ENCODE results near the gene ZNF583.

Gene ZNF583

DNA sequence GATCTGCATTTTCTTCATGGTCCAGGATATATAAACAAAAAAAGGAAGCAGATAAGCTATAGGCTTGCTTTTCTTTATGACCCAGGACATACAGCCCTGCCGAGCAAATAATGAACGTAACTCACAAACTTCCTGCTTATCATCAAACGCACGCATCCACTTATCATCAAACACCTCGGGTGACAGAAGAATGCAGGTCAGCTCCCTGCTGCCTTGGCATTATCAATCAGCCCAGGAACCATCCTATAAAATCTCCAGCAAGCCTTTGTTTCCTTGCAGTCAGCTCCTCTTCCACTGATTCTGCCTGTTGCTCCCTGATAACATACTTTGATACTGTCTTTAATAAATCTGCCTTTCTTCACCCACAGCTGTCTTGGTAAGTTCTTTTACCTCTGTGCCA is 5.3 kb upstream of the ZNF583 start:
- TF ChIP-seq, protein P1, sequence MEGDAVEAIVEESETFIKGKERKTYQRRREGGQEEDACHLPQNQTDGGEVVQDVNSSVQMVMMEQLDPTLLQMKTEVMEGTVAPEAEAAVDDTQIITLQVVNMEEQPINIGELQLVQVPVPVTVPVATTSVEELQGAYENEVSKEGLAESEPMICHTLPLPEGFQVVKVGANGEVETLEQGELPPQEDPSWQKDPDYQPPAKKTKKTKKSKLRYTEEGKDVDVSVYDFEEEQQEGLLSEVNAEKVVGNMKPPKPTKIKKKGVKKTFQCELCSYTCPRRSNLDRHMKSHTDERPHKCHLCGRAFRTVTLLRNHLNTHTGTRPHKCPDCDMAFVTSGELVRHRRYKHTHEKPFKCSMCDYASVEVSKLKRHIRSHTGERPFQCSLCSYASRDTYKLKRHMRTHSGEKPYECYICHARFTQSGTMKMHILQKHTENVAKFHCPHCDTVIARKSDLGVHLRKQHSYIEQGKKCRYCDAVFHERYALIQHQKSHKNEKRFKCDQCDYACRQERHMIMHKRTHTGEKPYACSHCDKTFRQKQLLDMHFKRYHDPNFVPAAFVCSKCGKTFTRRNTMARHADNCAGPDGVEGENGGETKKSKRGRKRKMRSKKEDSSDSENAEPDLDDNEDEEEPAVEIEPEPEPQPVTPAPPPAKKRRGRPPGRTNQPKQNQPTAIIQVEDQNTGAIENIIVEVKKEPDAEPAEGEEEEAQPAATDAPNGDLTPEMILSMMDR (IDR thresholded peaks at IDR 0.05; ENCODE audit: control extremely low read depth, extremely low read depth, low read depth, missing control alignments) = no peak
- no peak for DNase-seq (ENCODE audit: extremely low spot score)
- ChIA-PET CTCF (interaction anchor here (1.2 kb wide), 1 partner anchor 11 kb away, joined by 4 read pairs; no protein-coding TSS in a partner anchor), POLR2A (no interaction called here)

DNA sequence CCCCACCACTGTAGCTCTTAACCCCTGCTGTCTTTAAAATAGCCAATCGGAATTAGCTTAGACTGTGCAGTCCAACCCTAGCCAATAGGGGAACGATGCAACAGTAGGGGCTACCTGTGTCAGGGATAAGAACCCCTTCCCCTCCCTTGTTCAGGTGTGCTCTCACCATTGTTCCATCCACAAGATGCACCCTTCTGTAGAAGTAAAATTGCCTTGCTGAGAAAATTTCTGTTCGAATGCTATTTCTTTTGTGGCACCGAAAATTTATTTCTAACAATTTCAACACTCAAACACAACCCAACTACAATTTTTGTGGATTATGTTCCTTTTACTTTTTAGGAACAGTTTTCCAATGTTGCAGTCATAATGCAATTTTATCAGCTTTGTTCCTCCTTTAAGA is 3.6 kb upstream of the ZNF583 start:
- TF ChIP-seq, protein P1 (IDR thresholded peaks at IDR 0.05; ENCODE audit: control extremely low read depth, extremely low read depth, low read depth, missing control alignments) = no peak
- no peak for DNase-seq (ENCODE audit: extremely low spot score)
- POLR2A ChIA-PET = no interaction called here
- CTCF ChIA-PET = no interaction called here

DNA sequence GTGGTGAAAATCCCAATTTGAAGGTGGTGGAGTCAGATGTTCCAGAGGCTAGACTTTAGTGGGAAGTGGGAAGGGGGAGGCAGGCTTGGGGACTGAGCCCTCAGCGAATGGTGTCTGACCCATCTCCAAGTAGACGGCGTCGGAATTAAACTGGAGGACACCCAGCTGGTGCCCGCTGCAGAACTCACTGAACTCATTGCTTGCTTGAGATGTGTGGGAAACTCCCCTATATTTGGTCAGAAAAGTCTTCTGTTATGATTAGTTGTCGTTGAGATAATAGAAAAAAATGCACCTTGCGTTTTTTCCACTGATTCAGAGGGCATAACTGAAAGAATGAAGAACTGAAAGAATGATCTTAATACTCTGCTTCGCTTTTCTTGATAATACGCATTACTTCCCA is 871 bp upstream of the ZNF583 start:
- ChIA-PET CTCF (no interaction called here), POLR2A (no interaction called here)
- TF ChIP-seq, protein P1 (IDR thresholded peaks at IDR 0.05; ENCODE audit: control extremely low read depth, extremely low read depth, low read depth, missing control alignments) = no peak
- peak; percentile 13 for DNase-seq (ENCODE audit: extremely low spot score)

DNA sequence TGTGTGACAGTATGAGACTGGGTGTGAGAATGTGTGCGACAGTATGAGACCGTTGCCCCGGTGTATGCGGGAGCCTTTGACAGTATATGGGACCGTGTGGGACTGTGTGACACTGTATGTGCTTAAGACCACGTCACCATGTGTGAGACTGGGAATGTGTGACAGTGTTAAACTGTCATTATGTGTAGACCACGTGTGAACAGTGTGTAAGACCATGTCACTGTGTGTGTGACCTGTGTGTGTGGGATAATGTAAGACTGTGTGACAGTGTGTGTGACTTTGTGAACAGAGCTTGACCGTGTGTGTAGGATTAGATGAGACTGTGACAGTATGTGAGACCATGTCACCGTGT is 549 bp downstream of the ZNF583 start:
- CTCF ChIA-PET = no interaction called here
- DNase-seq (ENCODE audit: extremely low spot score) = no peak
- POLR2A ChIA-PET = no interaction called here
- TF ChIP-seq, protein P1 (IDR thresholded peaks at IDR 0.05; ENCODE audit: control extremely low read depth, extremely low read depth, low read depth, missing control alignments) = no peak

DNA sequence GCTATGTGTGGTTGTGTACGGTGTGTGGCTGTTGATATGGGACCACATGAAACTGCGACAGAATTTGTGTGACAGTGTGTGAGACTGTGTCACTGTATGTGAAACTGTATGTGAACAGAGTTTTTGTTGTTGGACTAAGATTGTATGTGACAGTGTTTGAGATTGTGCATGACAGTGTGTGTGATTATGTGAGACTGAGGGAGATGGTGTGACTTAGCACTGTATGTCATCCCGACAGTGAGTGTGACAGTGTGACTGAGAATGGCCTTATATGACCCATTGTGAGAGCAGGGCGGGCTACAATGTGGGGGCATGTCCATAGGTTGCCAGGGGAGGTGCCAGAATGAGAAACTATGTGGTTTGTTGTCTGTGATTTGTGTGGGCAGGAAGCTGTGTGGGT is 930 bp downstream of the ZNF583 start:
- POLR2A ChIA-PET = no interaction called here
- CTCF ChIA-PET = no interaction called here

DNA sequence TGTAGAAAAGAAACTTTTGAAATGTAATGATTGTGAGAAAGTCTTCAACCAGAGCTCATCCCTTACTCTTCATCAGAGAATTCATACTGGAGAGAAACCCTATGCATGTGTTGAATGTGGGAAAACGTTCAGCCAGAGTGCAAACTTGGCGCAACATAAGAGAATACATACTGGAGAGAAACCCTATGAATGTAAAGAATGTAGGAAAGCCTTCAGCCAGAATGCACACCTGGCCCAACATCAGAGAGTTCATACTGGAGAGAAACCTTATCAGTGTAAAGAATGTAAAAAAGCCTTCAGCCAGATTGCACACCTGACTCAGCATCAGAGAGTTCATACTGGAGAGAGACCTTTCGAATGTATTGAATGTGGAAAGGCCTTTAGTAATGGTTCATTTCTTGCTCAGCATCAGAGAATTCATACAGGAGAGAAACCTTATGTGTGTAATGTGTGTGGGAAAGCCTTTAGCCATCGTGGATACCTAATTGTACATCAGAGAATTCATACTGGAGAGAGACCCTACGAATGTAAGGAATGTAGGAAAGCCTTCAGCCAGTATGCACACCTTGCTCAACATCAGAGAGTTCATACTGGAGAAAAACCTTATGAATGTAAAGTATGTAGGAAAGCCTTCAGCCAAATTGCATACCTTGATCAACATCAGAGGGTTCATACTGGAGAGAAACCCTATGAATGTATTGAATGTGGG is 19.3 kb downstream of the ZNF583 start:
- CTCF ChIA-PET = no interaction called here
- TF ChIP-seq, protein P1 (IDR thresholded peaks at IDR 0.05; ENCODE audit: control extremely low read depth, extremely low read depth, low read depth, missing control alignments) = no peak
- no peak for DNase-seq (ENCODE audit: extremely low spot score)
- POLR2A ChIA-PET = no interaction called here

More for the DNA sequence above, 930 bp downstream of the ZNF583 start:
- TF ChIP-seq, protein P1 (IDR thresholded peaks at IDR 0.05; ENCODE audit: control extremely low read depth, extremely low read depth, low read depth, missing control alignments) = no peak
- no peak for DNase-seq (ENCODE audit: extremely low spot score)

DNA sequence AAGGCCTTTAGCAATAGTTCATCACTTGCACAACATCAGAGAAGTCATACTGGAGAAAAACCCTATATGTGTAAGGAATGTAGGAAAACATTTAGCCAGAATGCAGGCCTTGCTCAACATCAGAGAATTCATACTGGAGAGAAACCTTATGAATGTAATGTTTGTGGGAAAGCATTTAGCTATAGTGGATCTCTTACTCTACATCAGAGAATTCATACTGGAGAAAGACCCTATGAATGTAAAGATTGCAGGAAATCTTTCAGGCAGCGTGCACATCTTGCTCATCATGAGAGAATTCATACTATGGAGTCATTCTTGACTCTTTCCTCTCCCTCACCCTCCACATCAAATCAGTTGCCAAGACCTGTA is 19.8 kb downstream of the ZNF583 start:
- TF ChIP-seq, protein P1 (IDR thresholded peaks at IDR 0.05; ENCODE audit: control extremely low read depth, extremely low read depth, low read depth, missing control alignments) = no peak
- DNase-seq (ENCODE audit: extremely low spot score) = no peak
- POLR2A ChIA-PET = no interaction called here
- CTCF ChIA-PET = no interaction called here
